Thoracic aorta (tissue), 2 donors: Measurements from ENCODE around the gene CDKAL1. TPM values are rescaled to one million over a fixed set of nuclear protein-coding genes. Genes with fewer than 3 reads are reported as not detected.

Source experiments
- ATAC-seq: fragments of 150-250 bp; one replicate; pipeline ENCODE4 v1.8.0; 2017; ENCODE audit warnings: low read depth; ENCODE audit not compliant: insufficient number of reproducible peaks, low FRiP score
- DNase-seq: peaks from one replicate; pipeline ENCODE4 v3.0.0-alpha.2; 2020; ENCODE audit warnings: low spot score
- H3K27ac ChIP-seq, 2 donors: fragments of 200-600 bp; sonication (generic); 1 replicate in 1 of 2; 2 replicates in 1 of 2; pipeline ENCODE4 v1.5.1; 2016; ENCODE audit warnings: mild to moderate bottlenecking in 2 of 2, moderate library complexity in 2 of 2
- H3K27me3 ChIP-seq: fragments of 200-600 bp; sonication (generic); replicated peaks from 2 replicates; pipeline ENCODE4 v1.6.0; 2016; ENCODE audit warnings: mild to moderate bottlenecking; ENCODE audit not compliant: insufficient read depth
- H3K36me3 ChIP-seq: fragments of 200-600 bp; sonication (generic); one replicate; pipeline ENCODE4 v1.5.1; 2016
- H3K4me1 ChIP-seq, 2 donors: fragments of 200-600 bp; sonication (generic); 1 replicate in 1 of 2; 2 replicates in 1 of 2; pipeline versions ENCODE4 v1.5.1 to v1.6.0; 2016; ENCODE audit warnings: low read depth in 2 of 2, mild to moderate bottlenecking in 1 of 2; ENCODE audit not compliant: control insufficient read depth in 1 of 2
- H3K4me3 ChIP-seq: fragments of 200-600 bp; sonication (generic); 2 replicates; pipeline ENCODE4 v1.5.1; 2016; ENCODE audit warnings: mild to moderate bottlenecking
- H3K9me3 ChIP-seq: fragments of 200-600 bp; sonication (generic); 2 replicates; pipeline ENCODE4 v1.5.1; 2016
- total RNA-seq, 2 donors: library from RNA; depleted of rRNA; stranded (reverse); fragments of >200 nt; gene quantifications; one replicate each; pipeline versions ENCODE4 v1.1.0 to v1.2.3, GENCODE V29; 2016
- TF ChIP-seq, protein P1 (sequence below): fragments of 200-600 bp; sonication (generic); IDR thresholded peaks from one replicate; pipeline ENCODE4 v1.5.1; 2019; ENCODE audit warnings: antibody characterized with exemption

CDKAL1 gene
- total RNA-seq, 2 donors from 2014 or later: 8.5 to 14.6 TPM

DNA sequence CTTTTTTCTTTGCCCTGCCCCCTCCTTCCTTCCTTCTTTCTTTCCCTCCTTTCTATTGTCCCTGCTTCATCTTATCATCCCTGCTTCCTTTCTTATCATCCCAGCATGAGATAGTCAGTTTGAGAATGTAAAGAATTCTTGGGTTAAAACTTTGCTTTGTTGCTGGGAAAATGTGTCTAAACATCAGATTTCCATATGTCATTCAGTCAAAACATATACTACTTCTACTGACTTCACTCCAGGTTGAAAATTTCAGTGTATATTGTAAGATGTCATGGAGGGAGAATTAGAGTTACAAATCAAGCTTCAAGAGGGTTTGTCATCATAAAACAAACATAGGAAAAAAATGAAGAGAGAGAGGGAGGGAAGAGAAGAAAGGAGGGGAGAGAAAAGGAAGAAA is 700.9 kb downstream of the CDKAL1 start:
- H3K27ac ChIP-seq: no peak overlapping the region
- DNase-seq: no peak
- ATAC-seq: no peak
- TF ChIP-seq, protein P1, sequence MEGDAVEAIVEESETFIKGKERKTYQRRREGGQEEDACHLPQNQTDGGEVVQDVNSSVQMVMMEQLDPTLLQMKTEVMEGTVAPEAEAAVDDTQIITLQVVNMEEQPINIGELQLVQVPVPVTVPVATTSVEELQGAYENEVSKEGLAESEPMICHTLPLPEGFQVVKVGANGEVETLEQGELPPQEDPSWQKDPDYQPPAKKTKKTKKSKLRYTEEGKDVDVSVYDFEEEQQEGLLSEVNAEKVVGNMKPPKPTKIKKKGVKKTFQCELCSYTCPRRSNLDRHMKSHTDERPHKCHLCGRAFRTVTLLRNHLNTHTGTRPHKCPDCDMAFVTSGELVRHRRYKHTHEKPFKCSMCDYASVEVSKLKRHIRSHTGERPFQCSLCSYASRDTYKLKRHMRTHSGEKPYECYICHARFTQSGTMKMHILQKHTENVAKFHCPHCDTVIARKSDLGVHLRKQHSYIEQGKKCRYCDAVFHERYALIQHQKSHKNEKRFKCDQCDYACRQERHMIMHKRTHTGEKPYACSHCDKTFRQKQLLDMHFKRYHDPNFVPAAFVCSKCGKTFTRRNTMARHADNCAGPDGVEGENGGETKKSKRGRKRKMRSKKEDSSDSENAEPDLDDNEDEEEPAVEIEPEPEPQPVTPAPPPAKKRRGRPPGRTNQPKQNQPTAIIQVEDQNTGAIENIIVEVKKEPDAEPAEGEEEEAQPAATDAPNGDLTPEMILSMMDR: no peak
- H3K4me3 ChIP-seq: no peak overlapping the region
- peaks cover 11% of the 10 kb centered on the region for H3K36me3 ChIP-seq
- peaks cover 9% of the 10 kb centered on the region for H3K9me3 ChIP-seq
- no peaks in the 10 kb centered on the region for H3K27me3 ChIP-seq
- H3K4me1 ChIP-seq: no peaks in the 10 kb centered on the region

DNA sequence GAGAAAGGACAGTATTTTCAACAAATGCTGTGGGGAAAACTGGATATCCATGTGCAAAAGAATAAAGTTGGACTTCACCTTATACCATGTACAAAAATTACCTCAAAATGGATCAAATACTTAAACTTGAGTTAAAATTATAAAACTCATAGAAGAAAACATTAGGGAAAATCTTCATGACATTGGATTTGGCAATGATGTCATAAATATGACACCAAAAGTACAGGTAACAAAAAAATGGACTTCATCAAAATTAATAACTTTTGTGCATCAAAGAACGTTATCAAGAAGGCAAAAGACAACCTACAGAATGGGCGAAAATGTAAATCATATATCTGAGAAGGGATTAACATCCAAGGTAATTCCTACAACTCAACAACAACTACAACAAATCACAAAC is 704.0 kb downstream of the CDKAL1 start:
- no peak overlapping the region for H3K27ac ChIP-seq
- no peak for ATAC-seq
- H3K9me3 ChIP-seq: peaks cover 9% of the 10 kb centered on the region
- H3K27me3 ChIP-seq: no peaks in the 10 kb centered on the region
- TF ChIP-seq, protein P1: no peak
- no peaks in the 10 kb centered on the region for H3K4me1 ChIP-seq
- H3K4me3 ChIP-seq: no peak overlapping the region
- H3K36me3 ChIP-seq: no peaks in the 10 kb centered on the region
- no peak for DNase-seq

DNA sequence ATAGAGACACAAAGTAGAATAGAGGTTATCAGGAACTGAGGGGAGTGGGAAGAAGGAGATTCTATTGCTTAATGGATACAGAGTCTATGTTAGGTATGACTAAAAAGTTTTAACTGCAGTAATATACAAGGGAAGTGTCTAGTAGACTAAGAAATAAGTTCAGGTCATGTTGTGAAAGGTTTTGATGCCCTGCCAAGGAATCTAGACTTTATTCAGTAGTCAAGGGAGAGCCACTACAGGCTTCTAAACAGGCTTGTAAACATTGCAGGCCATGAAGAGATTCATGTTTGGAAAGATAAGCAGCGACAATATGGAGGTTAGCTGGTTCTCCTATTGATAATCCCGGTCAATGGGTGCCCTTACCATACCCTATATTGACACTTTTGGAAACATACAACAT is 706.5 kb downstream of the CDKAL1 start:
- no peak overlapping the region for H3K4me3 ChIP-seq
- TF ChIP-seq, protein P1: no peak
- DNase-seq (no peak), ATAC-seq (no peak)
- peaks cover 0 to 10% of the 10 kb centered on the region in 2 donors for H3K4me1 ChIP-seq
- H3K27ac ChIP-seq: no peak overlapping the region
- H3K27me3 ChIP-seq: no peaks in the 10 kb centered on the region
- H3K36me3 ChIP-seq: no peaks in the 10 kb centered on the region
- peaks cover 9% of the 10 kb centered on the region for H3K9me3 ChIP-seq

DNA sequence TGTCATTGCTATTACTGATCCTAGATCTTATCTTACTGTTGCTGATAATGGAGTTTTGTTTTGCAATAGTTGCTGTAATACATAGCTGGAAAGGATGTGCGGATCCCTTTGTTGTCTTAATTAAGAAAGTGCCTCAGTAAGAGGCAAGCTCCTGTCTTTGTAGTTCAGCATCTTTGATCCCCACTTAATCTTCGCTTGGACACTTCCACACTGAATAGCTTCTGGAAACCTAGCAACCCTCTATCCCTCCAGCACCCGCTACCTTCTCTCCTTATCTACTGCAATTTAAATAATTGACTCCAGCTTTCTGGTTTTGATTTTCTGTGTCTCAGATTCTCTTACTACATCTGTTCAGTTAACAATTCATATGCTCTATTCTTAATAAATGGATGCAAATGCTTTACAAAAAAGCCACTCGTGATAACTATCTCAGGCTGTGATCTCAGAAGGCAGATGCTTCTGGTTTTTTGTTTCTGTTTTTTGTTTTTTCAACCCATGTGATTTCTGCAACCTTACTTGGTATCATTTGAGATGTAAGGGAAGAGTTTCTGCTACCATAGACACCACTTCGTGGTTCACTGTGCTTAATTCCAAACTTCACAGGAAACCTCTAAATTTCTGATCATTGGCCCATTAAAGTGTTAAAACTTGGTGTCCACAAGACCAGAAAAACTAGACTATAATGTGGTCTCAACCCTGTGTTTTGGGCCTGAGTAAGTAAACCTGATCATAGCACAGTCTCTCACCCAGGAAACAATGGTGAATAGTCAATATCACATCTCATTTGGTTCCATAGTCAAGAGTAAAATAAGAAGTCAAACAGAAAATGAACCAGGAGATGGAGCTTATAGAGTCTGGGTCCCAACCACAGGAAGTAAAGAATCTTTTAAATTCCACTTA is 707.2 kb downstream of the CDKAL1 start:
- no peak for ATAC-seq
- TF ChIP-seq, protein P1: no peak
- no peak for DNase-seq
- Histone ChIP-seq H3K4me3 (no peak overlapping the region), H3K9me3 (peaks cover 9% of the 10 kb centered on the region), H3K36me3 (no peaks in the 10 kb centered on the region), H3K27ac (no peak overlapping the region), H3K27me3 (no peaks in the 10 kb centered on the region), H3K4me1 (peaks cover 0 to 10% of the 10 kb centered on the region in 2 donors)

DNA sequence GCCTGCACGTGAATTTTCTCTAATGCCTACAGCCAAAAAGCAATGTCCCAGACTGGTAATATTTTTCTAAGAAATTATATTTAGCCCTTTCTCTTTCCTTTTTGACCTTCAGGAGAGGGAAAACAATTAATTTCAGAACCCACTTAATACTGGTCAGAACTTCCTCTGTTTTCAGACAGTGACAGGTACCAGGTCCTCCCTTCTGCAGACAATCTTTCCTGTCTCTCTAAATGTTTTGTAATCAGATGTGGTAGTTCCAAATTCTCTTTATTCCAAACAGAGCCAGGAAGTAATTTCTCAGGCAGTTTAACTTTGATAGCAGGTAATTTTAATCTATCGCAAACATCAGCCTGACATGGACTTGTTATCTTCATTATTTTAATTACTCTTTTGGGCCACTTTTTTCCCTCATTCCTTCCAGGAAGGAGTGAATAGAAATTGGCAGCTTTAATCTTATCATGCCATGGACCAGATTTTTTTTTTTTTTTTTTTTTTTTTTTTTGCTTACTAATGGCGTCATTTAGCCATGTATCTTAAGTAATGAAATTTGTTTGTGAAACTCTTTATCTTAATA is 710.7 kb downstream of the CDKAL1 start:
- Histone ChIP-seq H3K4me3 (no peak overlapping the region), H3K27me3 (no peaks in the 10 kb centered on the region), H3K9me3 (no peaks in the 10 kb centered on the region), H3K27ac (no peak overlapping the region), H3K4me1 (peaks cover 0 to 10% of the 10 kb centered on the region in 2 donors), H3K36me3 (no peaks in the 10 kb centered on the region)
- ATAC-seq: no peak
- DNase-seq: no peak
- TF ChIP-seq, protein P1: no peak
